Activated CD4-positive, alpha-beta T cell treated with anti-CD3 and anti-CD28 coated beads, Interleukin-10, Interleukin-2, amounts not matched to agents 100 ng/mL and 50 ng/mL, durations not matched to agents 16 hours and 8 hours (primary cell): ENCODE data around the gene HRAS.

Experiments
- DNase-seq: peaks from one replicate; pipeline ENCODE4 v3.0.0-alpha.2; 2020

HRAS gene

DNA sequence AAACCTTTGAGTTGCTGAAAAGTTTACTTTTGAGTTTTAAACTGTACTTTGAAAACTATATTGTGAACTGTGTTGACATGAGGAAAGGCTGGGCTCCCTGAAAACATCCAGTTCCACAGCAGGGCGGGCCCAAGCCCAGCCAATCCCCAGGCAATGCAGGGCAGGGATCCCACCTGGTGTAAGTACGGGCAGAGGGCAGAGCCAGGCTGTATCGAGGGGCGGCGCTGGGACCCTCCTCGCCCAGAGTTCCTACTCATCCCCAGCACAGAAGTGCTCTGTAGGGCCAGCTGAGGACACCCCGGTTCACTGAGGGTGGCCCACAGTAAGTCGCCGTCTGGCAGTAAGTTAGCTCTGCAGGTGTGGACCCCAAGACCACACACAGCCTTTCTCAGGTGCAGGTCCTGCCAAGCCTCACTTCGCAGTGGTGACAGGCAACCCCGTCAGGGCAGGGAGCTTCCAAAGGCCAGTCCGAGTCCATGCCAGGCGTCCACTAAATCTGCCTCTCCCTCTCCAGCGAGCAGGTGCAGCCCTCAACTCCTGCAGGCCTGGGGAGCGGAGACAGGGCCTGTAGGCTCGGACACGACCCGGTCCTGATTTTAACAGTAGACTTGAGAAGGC is 31.7 kb upstream of the HRAS start:
- no peak for DNase-seq

DNA sequence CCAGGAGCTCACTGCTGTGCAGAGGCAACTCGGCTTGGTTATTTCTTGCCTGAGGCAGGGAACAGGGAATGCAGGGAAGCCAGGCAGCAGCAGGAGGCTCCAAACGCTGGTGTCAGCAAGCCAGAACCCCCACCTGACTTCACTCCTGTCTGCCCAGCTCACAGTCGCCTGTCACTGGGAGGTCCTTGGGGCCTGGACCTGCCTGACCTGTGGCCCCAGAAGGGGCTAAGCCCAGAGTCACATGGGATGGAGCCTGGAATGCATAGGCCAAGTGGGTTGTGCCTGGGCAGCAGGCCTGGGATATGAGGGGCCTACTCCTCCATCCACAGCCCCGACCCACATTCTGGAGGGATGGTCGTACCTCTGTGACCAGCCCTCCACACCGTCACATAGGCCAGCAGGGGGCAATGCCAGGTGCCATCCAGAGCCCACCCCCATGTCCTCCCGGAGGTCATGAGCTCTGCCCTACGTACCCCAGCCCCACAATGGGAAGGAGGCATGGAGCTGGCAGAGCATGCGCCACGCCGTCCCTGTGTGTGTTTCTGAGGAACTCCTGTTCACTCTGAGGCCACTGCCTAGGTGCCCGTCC is 30.6 kb upstream of the HRAS start:
- DNase-seq, result no peak

GRCh38 chr11:563812-564578 is 28.6 kb upstream of the HRAS start:
- no peak for DNase-seq

- no peak for DNase-seq
Measured at GRCh38 chr11:563066-563811, 27.9 kb upstream of the HRAS start.

DNA sequence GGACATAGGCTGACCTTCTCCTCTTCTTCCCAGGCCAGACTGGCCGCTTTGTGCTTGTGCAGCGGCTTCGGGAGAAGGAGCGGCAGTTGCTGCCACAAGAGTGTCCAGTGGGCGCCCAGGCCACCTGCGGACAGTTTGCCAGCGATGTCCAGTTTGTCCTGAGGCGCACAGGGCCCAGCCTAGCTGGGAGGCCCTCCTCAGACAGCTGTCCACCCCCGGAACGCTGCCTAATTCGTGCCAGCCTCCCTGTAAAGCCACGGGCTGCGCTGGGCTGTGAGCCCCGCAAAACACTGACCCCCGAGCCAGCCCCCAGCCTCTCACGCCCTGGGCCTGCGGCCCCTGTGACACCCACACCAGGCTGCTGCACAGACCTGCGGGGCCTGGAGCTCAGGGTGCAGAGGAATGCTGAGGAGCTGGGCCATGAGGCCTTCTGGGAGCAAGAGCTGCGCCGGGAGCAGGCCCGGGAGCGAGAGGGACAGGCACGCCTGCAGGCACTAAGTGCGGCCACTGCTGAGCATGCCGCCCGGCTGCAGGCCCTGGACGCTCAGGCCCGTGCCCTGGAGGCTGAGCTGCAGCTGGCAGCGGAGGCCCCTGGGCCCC is 26.8 kb upstream of the HRAS start:
- no peak for DNase-seq

GRCh38 chr11:561148-562003 is 26.0 kb upstream of the HRAS start:
- no peak for DNase-seq

- DNase-seq, result peak; percentile 96
Measured at GRCh38 chr11:560305-561147, 25.1 kb upstream of the HRAS start, which contains the start of the genes LMNTD2 and RASSF7. TSS of gene LMNTD2 (minus strand) at chr11:560738. CDS start at chr11:560716, 22 bp downstream. TSS of gene RASSF7 (plus strand) at chr11:560970. CDS start at chr11:561769, 799 bp downstream.

DNA sequence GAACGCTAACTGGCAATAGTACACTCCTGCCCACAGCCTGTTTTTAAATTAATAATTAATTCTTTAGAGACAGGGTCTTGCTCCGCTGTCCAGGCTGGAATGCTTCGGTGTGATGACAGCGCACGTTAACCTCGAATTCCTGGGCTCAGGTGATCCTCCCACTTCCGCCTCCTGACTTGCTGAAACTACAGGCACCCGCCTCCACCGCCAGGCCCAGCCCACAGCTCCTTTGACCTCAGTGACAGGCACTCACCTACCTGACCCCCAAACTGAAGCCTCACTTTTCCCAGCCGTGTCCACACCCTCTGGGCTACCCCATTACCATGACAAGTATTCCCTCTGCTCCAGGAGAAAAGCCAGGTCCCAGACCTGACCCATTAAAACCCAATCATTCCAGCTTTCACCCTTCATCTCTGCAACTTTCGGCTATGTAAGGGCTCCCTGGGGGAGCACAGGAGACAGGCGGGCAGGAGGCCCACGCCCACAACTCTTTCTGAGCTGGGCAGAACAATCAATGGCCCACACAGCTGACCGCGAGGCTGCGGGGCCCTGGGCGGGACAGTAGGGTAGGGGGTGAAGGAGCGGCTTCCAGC is 24.4 kb upstream of the HRAS start:
- no peak for DNase-seq

GRCh38 chr11:559020-559620 is 23.7 kb upstream of the HRAS start:
- no peak for DNase-seq

- DNase-seq, result no peak
Measured at GRCh38 chr11:558503-558902, 23.1 kb upstream of the HRAS start.

DNA sequence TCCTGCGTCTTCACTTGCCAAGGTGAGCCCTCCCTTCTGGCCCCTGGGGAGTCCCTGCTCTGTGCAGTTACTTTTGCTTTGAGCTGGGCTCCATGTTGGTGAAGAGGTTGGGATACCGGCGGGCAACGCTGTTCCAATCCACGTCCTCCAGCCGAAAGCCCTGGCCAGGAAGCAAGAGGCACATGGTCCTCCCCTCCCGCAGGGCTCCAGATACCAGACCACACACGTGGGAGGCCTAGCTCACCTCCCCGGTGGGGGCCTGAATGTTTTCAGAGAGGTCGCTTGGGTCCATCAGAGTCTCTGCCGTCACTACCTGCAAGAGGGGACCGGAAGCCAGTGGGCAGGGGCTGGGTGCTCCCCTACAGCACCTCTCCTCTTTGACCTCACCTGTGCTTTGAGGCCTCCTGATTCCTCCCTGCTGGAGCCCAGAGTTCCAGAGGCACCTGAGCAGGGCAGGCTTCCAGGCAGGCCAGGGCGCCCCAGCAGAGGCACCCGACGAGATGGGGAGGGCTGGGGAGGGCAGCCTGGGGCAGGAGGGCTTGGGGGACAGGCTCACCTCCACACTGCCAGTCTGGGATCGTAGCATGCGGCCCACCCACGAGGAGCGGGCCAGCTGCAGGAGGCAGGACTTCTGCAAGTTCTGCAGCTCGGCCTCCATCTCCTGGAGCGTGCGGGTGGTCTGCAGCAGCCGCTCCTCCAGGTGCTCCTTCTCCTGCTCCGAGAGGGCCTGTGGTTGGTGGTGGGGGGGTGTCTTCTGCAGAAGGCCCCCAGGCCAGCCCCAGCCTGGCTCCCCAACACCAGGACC is 22.2 kb upstream of the HRAS start:
- no peak for DNase-seq

DNA sequence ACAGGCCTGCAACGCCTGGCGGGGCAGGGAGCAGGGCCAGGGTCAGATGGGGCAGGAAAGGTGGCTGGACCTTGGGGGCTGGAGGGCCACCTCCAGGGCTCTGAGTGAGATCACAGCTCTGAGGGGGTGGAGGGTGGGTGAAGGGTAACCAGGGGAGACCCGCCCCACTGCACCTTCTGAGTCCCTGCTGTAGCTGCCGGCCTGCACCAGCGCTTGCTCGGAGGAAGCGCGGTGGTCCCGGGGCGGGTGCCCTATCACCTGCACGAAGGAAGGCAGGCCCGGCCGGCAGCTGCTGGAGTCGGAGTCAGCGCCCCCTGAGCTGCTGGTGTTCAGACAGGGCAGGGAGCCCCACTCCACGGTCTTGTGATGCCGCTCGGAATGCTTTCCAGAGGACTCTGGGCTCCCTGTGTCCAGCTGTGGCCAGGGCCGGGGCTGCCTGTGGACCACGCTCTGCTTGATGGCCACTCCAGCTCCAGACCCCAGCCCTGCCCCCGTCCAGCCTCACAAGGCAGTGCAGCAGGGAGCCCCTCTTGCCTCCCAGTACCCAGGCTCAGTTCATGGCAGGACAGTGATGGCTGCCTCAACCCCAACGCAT is 21.4 kb upstream of the HRAS start:
- DNase-seq, result no peak

DNA sequence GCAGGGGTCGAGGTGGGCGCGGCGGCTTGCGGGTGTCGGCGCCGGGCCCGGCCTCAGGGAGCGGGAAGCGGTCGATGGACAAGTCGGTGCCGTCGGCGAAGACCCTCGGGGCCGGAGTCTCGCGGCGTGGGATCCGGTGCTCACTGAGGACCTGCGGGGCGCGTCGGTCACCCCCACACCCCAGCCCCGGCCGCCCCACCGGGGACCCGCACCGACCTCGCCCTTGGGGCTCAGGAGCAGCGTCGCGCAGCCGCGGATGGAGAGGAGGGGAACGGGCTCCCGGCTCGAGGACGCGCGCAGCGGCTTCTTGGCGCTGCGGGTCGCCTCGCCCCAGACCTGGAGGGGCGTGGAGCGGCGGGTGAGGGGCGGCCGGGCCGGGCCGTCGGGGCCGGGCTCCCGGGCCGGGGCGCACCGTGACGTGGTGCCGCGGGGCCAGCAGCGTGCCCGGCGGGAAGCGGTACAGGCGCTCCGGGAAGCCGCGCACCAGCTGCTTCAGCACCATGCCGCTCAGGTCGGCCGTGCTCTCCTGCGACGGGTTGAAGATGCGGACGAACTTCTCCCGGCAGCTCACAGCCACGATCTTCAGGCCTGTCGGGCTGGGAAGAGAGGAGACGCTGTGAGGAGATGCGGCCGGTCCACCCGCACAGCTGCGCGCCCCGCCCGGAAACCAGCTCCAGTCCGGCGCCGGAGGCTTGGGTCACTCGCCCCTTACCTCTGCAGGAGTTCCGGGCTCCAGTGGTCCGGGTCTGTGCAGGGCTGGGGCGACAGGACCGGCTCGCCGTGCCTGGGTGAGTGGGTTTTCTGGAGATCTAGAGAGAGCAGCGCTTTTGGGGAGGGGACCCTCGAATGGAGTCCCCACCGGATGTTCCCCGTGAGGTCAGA is 20.6 kb upstream of the HRAS start:
- no peak for DNase-seq

DNA sequence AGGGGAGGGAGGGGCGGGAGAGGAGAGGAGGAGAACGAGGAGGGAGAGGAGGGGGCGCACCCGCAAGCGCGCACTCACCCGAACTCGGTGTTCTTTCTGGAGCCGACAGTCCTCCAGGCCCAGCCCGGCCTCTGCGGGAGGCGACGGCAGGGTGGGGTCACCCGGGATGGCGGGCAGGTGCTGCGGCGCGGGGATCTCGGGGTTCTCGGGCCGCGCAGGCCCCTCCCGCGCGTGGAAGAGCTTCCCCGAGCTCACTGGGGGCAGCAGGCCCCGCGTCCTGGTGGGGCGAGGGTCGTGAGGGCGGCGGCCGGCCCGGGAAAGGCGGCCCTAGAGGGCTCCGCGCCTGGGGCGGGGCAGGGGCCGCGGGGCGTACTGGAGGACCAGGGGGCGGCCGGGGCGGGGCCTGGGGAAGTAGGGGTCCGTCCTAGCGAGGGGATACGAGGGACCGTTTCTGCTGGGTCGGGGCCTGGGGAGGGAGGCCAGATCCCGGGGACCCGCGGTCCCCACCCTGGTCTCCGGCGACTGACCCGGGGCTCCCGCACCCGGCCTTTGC is 19.9 kb upstream of the HRAS start:
- no peak for DNase-seq

- peak; percentile 80 for DNase-seq
Measured at GRCh38 chr11:554428-555226, 19.3 kb upstream of the HRAS start.

DNA sequence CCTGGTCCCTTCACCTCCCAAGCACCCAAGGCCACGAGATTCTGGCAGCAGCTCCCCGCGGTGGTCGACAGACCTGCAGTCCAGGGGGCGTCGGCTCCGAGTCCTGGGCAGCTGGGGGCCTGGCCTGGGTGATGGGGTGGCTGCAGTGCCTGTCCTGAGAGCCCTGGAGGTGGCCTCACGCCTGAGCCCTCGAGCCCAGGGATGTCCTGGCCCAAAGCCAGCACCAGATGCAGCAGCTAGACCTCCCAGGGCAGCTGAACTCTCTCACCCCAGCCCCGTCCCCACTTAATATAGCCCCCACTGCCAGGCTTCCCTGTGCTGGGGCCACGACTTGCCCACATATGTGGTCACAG is 18.6 kb upstream of the HRAS start:
- DNase-seq, result no peak
